Frontal cortex (tissue), 4 donors: ENCODE results near the gene IGFBP2. TPM values are rescaled to one million over a fixed set of nuclear protein-coding genes. Genes with fewer than 3 reads are reported as not detected.

Experiments
- DNase-seq, 2 donors: peaks; one replicate each; pipeline ENCODE4 v3.0.0; 2012; ENCODE audit warnings: low spot score in 2 of 2
- FAIRE-seq: peaks from 2 replicates; lab custom pipeline; 2012; peaks lifted over from hg19 to GRCh38; lab: Jason Lieb, UNC
- total RNA-seq: library from RNA; depleted of rRNA; stranded (reverse); fragments of >200 nt; gene quantifications from one replicate; pipeline ENCODE4 v1.2.3, GENCODE V29; 2014
- donor health status: control.
- donor health status: control.
- donor health status: control.

IGFBP2 gene
- total RNA-seq, 1 donor from 2014 or later: 253 TPM

DNA sequence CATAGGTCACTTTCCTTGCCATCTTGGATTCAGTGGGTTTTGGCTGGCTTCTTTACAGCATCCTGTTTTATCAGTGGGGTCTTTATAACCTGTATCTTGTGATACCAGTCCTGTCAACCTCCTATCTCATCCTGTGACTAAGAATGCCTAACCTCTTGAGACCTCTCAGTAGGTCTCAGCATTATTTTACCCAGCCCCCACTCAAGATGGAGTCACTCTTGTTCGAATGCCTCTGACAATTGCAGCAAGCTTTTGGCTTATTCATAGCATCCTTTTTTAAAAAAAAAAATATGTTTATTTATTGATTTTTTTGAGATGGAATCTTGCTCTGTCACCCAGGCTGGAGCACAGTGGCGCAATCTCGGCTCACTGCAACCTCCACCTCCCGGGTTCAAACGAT is 24.7 kb upstream of the IGFBP2 start:
- FAIRE-seq: no peak
- DNase-seq: no peak

DNA sequence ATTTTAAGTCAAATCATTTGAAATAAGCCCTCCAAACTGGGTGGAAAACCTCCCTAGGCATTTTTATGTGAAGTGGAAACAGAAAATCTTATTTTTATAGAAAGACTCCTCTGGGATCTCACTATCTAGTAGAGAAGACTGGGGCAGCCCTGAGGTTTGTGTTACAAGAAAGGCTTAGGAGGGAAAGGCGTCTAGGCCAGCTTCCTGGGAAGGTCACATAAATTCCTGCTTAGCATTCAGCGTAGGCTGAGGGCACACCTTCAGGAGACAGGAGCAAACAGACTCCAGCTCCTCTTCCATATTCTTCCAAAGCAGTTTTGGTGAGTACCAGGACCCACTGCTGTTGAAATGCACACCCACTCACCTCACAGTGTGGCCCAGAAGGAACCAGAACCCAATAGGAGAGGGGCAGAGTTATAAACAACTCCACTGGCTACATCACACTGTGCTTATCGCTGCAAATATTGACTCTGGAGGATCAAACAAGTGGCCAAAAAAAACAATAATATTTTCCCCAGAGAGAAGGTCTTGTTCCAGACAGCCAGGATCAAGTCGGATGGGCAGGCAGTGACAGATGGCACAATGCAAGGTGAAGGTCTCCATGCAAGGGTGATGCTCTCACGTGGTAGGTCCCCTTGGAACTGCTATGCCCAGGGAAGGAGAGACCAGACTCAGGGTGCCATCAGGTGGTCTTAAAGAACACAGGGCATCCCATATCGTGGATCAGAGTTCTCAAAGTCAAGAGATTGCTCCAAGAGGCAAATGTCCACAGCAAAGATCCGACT is 17.7 kb upstream of the IGFBP2 start:
- no peak for FAIRE-seq
- DNase-seq: no peak

DNA sequence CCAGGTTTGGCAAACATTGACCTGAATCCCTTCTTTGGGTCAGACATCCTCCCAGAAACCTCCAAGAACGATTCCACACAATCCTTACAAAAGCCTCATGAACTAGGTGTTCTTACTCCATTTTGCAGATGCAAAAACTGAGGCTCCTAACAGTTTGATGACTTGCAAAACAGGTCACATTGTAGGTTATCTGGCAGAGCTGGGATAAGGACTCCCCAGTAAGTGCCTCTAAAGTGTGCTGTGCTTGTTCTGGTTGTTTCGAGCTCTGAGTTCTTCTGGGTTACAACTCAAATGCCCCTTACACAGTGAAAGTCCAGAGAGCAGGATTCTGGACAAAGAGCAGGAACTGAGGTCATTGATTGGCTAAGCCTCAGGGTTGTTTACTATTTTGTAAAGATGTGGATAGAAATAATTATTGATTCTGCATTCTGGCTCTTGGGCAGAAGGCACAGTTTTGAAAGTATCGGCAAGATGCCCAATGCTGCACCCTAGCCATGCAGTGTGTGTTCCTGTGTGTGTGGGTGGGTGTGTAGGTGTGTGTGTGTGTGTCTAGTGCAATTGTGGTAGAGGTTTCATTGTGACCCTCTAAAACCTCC is 17.0 kb upstream of the IGFBP2 start:
- FAIRE-seq (no peak), DNase-seq (no peak)

DNA sequence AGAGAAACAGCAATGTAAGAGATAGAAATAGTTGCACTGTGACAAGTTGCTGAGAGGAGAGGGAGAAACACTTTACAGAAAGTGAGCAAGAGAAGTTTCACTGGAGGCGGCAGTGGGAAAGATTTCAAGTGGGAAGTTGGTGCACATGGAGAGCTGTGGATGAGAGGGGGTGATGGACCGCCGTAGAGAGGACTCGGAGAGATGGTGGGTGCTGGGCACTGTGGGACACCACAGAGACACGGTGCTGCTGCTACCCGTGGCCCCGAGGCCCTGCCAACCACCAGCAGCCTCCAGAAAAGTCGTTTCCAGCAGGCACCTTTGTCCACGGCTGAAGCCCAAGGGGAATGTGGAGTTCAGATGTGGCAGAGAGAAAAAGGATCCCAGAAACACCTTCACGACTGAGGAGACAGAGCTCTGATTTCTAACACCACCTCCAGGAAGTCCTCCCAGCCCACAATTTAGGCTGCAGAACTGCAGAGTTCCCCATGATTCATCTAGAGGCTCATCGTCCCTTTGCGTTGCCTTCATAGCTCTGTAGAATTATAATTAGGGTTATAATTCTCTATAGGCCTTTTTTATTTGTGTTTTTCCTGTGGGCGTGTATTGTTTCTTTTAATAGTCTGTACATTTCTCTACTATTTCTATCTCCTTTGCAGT is 15.9 kb upstream of the IGFBP2 start:
- DNase-seq: no peak
- FAIRE-seq: no peak

DNA sequence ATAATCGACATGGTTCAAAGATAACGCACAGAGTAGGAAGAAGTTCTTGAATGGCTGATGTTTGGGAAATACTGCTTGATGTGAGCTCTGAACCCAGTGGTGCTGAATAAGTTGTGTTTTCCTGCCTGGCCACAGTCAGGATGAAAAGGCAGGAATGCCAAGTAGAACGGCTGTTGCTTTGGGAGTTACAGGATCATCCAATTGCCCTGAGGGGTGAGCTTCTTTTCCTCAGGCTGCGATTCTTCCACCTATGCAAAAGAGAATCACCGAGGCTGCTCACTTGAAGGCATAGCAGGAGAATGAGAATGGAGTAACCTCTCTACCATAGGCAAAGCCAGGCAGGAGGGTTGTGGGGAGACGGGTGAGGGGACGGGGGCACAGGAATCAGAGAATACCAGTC is 14.4 kb upstream of the IGFBP2 start:
- no peak for DNase-seq

DNA sequence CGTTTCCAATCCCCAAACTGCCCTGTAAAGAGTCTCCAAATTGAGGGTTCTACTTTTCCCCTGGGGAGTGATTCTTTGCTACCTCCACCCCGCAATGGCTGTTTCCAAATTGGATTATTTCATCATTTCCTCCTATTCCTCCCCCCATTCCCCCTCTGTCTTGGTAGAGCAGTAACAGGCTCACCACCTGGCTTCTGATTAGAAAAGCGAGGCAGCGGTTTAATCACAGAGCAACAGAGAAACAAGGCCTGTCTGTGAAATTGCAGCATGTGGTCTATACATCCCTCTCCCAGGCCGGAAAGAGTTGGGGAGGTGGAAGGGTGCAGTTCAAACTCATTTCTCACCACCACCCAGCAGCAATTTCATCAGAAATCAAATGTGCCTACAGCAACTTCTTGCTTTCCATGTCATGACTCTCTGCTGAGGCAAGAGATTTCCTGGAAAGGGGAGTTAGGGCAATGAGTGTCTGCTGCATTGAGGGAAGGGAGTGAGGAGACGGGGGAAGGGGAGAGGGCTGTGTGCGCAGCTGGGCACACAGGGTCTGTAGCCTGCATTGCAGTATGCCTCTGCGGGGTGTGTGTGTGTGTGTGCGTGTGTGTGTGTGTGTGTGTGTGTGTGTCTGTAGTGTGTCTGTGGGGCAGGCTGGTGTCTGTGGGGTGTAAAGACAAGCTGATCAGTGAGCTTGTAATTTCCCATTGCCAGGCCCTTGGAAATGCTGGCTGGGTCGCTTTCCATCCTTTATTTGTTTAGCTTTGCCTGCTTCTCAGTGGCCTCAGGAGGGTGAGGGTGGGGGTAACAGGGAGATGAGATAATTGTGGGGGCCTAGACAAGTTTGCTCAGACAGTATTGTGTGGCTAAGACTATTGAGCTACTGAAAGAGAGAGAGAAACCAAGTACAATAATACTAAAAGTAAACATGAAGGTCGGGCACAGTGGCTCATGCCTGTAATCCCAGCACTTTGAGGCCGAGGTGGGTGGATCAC is 13.5 kb upstream of the IGFBP2 start:
- DNase-seq (no peak), FAIRE-seq (no peak)

More for the DNA sequence above, 14.4 kb upstream of the IGFBP2 start:
- FAIRE-seq: no peak

DNA sequence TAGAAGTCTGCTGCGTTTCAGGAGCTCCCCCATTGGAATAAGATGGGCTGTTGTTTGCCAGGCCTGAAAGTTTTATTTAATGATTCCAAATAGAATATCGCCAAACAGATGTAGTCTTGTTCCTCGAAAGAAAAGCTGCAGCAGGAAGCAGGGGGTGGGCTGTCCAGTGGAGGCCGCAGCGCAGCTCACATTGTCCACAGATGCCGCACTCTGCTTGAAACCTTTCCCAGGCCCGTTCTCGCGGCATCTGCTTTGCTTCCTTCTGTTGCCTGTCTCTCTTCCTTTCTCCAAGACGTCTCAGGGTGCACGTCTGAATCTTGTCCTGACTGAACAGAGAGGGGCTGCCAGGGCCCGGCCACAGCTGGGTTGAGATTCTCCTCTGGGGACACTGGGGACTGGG is 12.4 kb upstream of the IGFBP2 start:
- DNase-seq (no peak), FAIRE-seq (no peak)

DNA sequence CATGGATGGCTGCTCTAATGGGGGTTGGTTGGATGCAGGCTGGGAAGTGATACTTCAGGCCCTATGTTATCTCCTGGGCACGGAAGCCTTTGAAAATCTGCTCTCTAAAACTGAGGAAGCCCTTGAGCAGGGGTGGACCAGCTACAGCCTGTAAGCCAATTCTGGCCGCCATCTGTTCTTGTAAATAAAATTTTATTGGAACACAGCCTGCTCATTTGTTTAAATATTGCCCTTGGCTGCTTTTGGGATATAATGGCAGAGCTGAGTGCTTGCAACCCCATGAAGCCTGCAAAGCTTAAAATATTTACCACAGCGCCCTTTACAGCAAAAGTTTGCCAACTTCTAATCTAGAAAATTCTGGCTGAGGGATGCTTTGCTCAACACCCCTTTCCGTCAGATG is 11.9 kb upstream of the IGFBP2 start:
- no peak for FAIRE-seq
- DNase-seq: no peak

DNA sequence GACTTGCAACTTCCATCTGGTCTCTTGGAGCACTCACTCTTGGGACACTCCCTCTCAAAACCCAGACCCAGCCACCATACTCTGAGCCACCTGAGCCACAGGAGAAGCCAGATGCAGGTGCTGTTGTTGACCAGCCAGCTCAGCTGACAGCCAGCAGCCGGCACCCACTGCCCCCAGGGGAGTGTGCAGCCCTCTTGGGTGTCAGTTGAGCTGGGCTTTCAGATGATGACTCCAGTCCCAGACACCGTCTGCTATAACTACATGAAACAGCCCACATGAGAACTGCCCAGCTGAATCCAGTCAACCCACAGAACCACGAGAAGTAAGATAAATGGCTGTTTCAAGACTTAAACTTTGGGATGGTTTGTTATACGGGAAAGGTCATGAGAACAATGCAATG is 10.7 kb upstream of the IGFBP2 start:
- FAIRE-seq: no peak
- no peak for DNase-seq

DNA sequence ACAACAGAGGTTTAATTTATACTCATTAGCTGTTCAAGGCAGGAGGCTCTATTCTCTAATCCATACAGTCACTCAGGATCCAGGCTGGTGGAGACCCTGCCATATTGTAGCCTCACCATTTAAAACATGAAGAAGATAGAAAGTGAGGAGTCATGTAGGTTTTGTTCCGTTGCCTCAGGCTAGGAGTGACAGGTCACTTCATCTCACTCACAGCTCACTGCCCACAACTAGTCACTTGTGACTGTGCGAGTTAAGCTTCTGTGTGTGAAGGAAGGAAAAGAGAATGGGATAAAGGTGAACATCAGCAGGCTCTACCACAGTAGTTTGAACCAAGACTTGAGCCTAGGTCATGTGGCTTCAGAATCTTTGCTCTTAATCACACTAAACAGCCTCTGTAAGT is 9.0 kb upstream of the IGFBP2 start:
- DNase-seq (no peak), FAIRE-seq (no peak)

DNA sequence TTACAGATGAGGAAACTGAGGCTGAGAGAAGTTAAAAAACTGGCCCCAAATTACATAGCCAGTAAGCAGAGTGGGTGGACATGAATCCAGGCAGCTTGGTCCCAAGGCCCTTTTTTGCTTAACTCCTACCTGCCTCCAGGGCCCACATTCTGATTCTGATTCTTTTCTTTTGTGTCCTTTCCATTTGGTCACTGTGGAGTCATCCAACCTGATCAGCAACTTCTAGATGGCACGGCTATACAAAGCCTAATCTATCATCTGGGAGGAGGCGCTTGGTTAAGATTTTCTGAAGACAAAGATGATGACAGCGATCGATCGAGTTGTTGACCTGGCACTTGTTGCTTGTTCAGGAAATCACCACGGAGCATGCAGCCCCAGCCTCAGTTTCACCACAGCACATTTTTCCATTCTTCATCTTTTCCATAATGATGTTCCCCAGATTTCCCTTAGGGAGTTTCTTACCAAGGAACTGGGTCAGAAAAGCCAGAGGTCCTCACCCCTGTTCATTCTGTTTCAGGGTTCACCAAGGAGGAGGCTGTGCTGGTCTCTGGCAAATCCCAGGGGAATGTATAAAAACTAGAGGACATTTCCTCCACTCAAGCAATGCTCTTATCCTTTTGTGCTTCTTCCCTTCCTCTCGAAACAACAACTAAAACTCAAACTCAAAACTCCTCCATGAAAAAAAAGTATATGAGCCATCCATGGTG is 6.9 kb upstream of the IGFBP2 start:
- DNase-seq: no peak
- FAIRE-seq: no peak

DNA sequence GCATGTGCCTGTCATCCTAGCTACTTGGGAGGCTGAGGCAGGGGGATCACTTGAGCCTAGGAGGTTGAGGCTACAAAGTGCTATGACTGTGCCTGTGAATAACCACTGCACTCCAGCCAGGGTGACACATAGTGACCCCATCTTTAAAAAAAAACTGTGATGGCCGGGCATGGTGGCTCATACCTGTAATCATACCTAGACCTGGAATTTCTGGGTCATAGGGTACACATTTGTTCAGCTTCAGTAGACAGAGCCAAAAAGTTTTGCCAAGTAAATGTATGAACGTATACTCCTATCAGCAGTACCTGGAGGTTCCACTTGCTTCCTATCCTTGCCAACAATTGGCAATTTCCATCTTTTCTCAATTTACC is 6.4 kb upstream of the IGFBP2 start:
- FAIRE-seq (no peak), DNase-seq (no peak)

DNA sequence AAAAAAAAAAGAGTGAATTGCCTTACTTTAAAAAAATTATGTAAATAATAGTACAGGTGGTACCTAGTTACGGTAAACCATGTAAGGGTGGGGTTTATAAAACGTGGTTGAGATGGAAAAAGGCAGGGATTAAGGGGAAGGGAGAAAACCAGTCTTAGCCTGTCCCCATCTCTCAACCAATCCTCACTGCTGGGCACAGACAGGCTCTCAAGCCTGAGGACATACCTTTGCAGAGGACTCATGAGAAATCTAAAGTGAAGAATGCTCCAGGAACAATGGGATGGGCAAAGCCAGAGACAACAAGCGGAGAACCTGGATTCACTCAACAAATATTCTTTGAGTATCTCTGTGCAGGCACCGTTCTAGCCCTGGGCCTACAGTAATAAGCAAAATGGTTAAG is 3.4 kb upstream of the IGFBP2 start:
- DNase-seq (no peak), FAIRE-seq (no peak)

DNA sequence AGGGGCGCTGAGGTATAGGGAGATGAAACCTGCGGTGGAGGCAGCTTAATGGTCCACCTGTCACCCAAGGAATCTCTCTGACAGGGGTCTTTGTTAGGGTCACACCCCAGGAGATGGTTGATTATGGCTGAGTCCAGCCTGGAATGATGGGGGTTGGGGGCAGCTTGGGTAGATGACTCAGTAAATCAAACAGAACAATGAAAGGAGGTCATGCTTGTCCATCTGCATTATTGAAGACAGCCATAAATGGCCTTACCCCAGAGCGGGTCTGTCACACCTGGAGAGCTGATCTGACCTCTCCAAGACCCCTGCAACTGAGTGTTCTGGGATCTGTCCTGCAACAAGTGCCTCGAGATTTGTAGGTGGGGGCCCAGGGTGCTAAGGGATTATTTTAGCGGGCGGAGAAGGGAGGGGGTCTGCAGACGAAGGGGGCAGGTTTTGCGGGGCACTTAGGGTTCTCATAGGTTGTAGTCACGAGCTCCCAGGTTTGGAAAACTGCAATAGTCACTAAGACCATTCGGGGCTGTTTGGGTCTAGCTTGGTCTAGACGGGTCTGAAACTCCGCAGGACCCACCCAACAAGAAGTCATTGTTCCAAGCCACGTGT is 771 bp upstream of the IGFBP2 start:
- DNase-seq: no peak
- no peak for FAIRE-seq

DNA sequence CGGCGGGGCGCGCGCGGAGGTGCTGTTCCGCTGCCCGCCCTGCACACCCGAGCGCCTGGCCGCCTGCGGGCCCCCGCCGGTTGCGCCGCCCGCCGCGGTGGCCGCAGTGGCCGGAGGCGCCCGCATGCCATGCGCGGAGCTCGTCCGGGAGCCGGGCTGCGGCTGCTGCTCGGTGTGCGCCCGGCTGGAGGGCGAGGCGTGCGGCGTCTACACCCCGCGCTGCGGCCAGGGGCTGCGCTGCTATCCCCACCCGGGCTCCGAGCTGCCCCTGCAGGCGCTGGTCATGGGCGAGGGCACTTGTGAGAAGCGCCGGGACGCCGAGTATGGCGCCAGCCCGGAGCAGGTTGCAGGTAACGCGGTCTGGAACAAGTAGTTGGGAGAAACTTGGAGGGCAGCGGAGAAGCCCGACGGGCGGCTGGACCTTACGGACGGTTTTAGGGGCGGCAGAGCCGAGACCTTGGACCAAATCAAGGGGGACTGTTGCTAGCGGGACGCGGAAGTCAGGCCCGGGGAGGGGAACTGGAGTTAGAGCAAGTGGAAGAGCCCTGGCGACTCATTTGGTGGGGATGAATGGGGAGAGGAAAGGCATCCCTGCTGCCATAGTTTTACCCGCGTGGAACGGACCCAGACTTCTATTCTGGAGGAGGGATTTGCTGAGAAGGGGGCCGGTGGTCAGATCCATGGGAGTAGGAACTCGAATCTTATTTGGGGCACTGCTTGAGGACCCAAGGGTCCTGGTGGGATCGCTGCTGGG is 573 bp downstream of the IGFBP2 start:
- DNase-seq (no peak), FAIRE-seq (no peak)

DNA sequence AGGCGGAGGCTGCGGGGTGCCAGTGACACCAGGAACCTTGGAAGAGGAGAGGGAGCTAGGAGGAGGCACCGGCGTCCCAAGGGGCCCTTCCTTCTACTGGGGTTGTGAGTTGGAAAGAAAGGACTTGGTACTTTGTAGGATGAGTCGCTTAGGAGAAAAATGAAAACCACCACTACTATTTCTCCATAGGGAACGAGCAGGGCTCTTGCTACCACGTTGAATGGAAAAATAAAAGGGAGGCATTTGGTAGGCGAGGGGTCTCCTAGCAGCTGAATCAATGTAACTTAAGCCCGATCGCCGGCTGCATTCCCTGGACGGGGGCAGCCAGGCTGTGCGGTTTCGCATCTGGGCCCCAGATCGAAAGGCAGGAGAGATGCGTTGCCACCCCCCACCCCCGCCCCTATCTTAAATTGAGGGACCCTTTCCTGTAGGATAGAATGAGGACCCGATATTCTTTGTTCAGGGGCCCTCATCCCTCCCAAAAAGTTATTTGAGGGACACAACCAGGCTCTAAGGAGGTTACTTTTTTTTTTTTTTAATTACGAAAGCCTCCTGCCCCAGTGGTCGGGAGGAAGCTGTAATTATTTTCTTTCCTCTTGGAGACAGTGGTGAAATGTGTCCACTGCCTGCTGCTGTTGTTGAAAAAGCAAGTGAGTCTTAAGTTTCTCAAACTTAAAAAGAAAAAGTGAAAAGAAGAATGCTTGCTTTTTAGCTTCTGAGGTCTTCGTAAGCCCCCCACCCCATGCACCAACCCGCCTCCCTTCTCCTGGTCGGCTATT is 1.3 kb downstream of the IGFBP2 start:
- DNase-seq: no peak
- FAIRE-seq: no peak

DNA sequence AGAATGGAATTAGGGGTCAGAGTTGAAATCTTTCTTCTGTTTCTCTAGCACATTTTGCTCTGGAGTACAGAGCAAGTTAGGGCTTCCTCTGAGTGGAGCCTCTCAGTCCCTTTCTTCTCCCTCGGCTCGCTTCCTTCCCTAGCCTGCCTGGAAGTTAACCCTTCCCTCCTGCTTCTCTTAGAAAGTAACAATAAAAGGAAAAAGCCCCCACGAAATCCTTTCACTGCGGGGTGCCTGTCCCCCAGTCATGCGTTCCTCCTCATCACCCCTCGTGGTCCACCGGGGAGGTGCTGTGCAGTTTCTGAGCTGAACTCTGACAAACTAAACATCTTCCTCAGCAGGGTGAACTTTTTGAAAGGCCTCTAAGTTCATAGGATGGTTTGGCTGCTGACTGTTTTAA is 2.0 kb downstream of the IGFBP2 start:
- no peak for FAIRE-seq

More for the DNA sequence above, 2.0 kb downstream of the IGFBP2 start:
- no peak for DNase-seq
